ENCODE measurements around the gene SDSL.
A peak's percentile ranks its signal among the peaks of the same experiment; 100 is the strongest.

SDSL gene, protein sequence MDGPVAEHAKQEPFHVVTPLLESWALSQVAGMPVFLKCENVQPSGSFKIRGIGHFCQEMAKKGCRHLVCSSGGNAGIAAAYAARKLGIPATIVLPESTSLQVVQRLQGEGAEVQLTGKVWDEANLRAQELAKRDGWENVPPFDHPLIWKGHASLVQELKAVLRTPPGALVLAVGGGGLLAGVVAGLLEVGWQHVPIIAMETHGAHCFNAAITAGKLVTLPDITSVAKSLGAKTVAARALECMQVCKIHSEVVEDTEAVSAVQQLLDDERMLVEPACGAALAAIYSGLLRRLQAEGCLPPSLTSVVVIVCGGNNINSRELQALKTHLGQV

DNA sequence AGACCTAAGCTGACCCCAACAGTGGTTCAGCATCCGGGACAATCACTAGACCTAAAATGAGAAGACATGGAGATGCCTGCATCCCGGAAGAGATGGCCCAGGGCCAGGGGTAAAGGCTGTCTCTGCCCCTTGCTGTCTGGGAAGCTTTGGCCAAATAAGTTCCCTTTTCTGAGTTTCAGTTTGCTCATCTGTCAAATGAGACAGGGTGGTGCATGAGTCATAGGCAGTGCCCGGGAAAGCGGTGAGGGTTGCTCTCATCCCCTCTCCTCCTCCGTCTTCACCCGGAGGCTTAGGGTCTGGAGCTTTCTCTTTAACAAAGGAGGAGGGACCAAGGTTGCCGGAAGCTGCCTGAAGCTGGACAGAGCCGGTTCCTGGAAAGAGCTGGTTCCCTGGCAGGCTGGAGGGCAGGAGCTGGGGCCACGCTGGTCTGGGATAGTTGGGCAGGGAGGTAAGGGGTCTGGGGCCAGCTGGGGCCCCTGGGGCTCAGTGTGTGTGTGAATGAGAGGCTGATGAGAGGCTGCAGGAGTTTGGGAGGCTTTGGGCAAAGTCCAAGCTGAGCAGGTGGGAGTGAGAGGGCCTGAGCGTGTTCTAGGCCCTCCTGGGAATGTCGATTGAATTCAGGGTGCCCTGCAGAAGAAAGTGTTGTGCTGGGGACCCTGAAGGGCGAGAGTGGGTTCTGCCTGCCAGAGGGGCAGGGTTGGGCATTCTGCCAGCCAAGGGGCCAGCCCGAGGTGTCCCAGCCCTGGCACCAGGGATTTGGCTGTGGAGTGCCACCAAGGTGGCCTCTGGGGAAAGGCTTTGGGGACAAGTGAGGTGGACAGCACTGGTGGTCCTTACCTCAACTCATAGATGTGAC, at the start of gene SDSL:
Gene SDSL (plus strand): TSS at position 351 of the 856 bp plus-strand sequence. CDS start 5,603 bp downstream, outside the sequence.
- no peak for DNase-seq

DNA sequence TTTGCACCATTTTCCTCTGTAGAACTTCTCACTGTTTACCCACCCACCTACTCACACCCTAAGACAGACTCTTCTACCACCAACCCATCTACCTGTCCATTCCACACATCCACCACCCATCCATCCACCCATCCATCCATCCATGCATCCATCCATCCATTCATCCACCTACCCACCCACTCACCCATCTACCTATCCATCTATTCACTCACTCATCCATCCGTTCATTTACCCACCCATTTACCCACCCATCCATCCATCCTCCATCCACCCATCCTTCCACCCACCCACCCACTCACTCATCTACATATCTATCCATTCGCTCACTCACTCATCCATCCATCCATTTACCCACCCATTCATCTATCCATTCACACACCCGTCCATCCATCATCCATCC, 48.7 kb upstream of the SDSL start:
- DNase-seq = no peak

DNA sequence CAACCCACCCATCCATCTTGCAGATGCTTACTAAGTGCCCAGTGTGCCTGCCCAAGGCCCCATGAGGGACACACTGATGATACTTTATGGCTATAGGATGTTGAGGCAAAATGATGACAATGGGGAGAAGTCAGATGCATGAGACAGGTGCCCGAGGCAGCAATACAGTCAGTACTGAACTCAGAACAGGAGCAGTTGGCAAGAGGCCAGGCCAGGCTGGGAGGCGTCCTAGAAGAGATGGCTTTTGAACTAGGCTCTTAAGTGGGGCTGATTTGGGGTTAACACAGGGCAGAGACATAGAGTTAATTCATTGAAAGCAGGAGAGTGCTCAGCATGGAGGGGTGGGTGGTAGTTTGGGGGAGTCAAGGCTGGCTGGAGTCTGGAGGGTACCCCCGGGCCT, 48.2 kb upstream of the SDSL start:
- peak; percentile 51 for DNase-seq

DNA sequence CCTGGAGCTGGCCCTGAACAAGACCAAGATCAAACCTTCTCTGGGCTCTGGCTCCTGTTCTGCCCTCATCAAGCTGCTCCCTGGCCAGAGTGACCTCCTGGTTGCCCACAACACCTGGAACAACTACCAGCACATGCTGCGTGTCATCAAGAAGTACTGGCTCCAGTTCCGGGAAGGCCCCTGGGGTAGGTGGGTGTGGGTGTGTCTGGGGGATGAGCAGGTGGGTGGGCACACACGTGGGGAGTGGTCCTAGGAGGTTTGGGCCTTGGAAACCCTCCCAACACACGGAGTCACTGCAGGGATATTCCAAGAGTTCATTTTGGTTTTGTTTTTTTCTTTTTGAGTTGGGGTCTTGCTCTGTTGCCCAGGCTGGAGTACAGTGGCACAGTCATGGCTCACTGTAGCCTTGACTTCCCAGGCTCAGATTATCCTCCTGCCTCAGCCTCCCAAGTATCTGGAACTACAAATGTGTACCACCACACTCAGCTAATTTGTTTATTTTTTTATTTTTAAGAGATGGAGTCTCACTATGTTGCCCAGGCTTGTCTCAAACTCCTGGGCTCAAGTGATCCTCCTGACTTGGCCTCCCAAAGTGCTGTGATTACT, 47.3 kb upstream of the SDSL start:
- no peak for DNase-seq

DNA sequence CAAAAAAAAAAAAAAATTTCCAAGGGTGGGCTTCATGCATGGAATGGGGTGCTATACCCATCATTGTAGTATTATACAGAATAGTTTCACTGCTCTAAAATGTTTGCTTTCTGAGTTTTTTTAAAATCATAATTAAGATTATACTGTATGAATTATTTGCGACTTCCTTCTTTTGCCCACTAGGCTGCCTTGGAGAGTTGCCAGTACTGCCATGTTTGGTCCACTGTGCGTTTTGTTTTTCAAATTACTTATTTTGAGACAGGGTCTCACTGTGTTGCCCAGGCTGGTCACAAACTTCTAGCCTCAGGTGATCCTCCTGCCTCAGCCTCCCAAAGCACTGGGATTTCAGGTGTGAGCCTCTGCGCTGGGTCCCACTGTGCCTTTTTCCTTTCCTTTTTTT, 43.9 kb upstream of the SDSL start:
- DNase-seq = no peak

DNA sequence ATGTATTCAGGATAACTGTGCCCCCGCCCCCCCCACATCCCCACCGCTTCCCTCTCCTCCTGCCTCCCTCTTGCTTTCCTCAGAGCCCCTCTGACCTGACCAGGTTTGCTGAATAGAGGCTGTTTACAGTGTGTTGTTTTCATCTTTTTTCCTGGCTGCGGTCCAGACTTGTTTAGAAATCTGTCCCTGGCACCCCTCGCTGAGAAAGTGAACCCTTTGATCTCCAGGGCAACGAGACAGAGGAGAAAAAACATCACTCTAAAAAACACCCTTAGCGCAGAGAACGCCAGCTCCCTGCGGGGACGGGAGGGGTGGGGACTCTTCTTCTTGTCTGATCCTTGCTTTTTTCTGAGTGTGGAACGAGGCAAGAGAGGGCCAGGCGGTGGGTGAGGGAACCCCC, 41.0 kb upstream of the SDSL start:
- DNase-seq = peak; percentile 53

DNA sequence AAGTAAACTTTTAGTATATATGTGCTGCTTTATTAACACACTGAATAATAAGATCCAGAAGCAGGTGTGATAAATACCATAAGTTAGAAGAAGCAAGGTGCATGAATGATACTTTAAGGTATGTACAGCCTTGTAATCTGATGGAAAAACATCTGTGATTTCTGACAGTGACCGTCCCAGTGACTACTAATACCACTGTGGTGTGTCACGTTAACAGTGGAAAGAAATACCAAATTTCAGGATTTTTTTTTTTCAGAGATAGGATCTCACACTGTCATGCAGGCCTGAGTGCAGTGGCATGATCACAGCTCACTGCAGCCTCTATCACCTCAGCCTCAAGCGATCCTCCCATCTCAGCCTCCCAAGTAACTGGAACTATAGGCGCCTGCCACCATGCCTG, 40.0 kb upstream of the SDSL start:
- DNase-seq = no peak

DNA sequence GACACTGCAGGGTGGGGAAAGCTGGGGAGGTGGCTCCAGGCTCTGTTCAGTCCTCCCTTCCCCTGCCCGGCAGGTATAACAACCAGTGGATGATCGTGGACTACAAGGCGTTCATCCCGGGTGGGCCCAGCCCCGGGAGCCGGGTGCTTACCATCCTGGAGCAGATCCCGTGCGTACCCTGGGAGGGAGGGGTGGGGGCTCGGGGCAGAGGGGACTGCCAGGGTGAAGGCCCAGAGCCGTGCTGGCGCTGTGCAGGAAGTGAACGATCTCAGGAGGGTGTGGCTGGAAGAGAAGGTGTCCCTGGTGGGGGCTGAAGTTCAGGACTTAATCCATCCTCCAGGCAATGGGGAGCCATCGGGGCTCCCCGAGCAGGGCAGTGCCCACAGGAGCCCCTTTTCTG, 37.4 kb upstream of the SDSL start:
- DNase-seq = no peak

DNA sequence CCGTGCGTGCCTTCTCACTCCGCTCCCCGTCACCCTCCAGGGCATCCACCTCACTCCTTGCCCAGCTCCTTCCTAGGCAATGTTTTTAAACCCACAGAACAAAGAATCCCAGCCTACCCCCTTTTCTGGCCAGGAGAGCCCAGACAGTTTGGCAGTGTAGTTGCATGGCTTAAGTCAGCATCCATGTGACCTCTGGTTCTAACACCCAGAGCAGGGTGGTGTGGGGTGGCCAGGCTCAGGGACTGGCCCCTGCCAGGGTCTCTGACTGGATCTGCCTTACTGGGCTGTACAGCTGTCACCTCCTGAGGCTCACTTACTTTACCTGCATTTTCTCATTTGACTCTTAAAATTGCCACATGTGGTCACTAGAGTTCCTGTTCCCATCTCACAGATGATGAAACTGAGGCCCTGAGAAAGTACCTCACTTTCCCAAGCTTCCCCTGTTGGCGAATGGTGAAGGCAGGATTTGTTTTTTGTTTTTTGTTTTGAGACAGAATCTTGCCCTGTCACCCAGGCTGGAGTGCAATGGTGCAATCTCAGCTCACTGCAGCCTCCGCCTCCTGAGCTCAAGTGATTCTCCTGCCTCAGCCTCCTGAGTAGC, 36.8 kb upstream of the SDSL start:
- DNase-seq = no peak

DNA sequence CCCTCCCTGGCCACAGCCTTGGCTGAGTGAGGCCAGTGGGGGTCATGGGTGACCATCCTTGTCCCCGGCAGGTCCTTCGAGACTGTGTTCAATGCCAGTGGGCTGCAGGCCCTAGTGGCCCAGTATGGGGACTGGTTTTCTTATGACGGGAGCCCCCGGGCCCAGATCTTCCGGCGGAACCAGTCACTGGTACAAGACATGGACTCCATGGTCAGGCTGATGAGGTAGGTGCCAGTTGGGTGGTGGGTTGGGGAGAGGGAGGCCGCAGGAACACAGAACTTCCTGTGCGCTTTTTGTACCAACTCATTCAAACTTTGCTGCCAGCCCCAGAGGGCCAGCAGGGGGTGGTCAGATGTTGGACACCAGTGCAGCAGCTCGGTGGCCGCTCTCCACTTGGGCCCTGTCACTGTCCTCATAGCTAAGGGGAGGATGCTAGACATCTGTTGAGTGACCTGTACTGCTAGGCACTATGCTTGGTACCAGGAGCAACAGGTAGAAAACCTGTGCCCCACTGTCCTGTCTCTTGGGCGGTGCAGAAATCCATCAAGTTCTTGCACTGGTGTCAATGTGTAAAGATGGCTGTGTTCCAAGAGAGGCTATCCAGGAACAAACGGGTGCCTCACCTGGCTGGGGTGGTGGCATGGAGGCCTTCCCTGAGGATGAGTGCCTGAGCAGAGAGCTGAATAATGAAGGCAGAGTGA, 35.2 kb upstream of the SDSL start:
- no peak for DNase-seq

DNA sequence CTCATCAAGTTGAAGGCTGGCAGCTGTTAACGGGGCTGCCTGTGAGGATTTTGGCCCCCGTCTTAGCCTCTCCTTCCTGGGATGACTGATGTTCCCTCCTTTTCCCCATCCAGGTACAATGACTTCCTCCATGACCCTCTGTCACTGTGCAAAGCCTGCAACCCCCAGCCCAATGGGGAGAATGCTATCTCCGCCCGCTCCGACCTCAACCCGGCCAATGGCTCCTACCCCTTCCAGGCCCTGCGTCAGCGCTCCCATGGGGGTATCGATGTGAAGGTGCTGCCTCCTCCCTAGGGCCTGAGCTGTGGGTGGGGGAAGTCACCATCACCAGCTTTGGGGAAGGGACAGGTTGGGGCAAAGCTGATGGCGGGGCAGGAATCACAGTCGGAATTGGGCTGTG, 34.5 kb upstream of the SDSL start:
- DNase-seq = no peak

DNA sequence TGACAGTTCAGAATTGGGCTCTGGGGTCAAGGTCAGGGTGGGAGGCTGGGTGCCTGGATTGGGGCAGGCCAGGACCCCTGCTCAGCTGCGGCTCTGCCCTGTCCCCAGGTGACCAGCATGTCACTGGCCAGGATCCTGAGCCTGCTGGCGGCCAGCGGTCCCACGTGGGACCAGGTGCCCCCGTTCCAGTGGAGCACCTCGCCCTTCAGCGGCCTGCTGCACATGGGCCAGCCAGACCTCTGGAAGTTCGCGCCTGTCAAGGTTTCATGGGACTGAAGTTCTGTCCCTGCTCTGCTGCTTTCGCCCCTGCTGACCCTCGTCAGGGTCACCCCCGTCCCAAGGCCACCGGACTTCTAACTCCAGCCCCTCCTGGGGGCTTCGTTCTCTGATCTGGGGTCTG, 33.8 kb upstream of the SDSL start:
- DNase-seq = no peak

DNA sequence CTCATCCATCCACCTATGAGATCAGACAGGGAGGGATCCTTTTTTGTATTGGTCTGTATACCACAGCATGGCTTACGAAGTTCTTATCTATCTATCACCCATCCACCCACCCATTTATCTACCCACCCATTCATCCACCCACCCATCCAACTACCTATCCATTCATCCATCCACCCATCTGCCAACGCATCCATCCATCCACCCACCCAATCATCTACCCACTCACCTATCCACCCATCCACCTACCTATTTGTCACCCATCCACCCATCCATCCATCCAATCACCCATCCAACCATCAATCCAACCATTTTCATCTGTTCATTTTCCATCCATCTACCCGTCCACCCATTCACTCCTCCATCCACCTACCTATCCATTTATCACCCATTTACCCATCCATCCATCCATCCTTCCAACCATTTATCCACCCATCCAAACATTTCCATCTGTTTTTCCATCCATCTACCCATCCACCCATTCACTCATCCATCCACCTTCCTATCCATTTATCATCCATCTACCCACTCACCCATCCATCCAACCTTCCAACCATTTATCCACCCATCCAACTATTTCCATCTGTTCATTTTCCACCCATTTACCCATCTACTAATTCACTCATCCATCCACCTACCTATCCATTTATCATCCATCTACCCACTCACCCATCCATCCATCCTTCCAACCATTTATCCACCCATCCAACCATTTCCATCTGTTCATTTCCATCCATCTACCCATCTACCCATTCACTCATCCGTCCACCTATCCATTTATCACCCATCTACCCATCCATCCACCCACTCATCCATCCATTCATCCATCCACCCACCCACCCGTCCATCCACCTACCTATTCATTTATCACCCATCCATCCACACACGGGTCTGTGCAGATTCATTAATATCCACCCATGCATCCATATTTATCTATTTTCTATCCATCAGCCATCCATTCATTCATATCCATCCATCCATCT, 31.8 kb upstream of the SDSL start:
- no peak for DNase-seq

DNA sequence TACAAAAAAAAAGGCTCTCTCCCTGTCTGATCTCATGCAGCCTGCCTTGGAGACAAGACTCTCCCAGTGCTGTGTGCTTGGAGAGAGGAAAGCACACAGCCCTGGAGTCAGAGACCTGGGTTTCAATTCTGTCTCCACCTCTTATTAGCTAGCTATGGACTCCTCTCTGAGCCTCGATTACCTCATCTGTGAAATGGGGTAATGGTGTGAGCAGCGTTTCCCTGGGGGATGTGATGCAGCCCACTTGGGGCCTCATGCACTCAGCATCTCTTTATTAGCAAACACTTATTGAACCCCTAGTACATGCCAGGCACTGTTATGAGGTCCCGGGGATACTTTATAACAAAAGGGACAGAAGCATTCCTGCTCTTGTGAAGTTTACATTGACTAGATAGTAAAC, 31.0 kb upstream of the SDSL start:
- no peak for DNase-seq

DNA sequence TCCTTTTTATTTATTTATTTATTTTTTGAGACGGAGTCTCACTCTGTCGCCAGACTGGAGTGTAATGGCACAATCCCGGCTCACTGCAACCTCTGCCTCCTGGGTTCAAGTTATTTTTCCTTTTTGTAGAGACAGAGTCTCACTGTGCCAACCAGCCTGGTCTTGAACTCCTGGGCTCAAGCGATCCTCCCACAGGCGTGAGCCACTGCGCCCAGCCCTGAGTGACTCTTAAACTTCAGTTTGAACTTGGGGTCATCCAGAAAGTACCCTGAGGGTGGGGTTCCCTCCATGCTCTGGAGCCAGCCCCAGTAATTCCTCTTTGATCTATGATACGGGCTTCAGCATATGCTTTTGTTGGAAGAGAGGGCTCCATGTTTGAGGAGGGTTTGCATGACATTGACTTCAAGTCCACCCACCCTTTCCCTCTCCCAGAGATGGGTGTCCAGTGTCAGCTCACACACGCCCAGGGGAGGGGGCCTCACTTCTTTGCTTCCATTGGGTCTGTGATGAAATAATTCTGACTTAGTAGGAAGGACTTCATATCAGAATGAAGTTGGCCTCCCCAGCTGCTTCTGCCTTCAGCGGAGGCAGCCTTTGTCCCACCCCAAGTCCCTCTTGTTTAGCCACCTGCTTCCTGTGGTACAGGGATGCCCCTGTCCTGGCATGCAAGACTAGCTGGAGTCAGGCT, 30.4 kb upstream of the SDSL start:
- DNase-seq = no peak

DNA sequence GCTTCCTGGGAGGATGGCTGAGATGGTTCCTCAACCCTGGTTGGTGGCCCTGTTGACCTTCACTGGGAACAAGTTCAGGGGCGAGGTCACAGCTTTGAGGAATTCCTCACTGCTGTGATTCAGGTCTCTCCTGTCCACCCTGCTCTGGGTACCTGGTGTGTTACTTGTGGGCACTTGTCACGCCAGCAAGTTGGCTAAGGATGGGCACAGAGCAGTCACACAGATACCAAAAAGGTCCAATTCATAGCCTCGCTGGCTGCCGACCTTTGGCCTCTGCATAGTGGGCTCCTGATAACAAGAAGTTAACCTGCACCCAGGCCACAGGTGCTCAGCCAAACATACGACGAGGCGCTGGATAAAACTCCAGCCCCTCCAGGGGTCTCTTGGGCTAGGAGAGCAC, 29.7 kb upstream of the SDSL start:
- DNase-seq = no peak

DNA sequence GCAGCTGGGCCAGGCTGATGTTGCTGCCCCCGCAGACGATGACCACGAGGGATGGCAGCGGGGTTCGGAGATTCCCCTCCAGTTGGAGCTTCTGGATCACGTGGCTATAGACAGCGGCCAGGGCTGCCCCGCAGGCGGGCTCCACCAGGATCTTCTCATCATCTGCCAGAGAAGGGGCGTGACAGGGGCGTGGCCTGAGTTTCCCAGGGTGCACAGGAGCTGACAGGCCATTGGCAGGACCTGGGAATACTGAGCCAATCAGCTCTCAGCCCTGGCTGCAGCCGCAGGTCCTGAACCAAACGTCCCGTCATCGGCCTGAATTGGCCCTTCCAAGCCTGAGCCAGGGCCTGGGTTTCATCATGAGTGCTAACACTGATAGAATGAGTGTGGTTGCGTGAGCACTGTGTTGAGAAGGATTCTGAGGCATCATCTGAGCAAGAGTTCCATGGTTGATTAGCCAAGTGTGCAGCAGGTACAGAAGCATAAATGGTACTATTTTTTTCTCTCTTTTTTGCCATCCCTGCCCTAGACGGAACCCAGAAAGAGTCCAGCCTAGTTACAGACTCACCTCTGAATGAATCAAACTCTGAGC, 29.1 kb upstream of the SDSL start:
- DNase-seq = no peak

DNA sequence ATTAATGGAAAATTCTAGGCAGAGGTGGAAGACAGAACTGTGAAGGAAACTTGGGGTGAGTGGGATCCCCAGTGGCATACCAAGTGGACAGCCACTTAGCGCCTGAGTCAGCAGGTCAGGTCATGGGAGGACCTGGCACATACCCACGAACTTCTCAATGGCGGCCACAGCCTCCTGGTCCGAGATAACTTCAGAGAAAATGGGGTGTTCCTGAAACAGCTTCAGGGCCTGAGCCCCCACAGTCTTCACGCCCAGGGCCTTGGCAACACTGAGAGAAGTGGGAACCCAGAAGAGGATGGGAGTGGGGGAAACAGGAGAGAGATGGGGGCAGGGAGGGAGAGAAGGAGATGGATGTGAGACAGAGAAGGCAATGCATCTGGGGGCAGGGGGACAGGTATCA, 28.4 kb upstream of the SDSL start:
- DNase-seq = no peak

DNA sequence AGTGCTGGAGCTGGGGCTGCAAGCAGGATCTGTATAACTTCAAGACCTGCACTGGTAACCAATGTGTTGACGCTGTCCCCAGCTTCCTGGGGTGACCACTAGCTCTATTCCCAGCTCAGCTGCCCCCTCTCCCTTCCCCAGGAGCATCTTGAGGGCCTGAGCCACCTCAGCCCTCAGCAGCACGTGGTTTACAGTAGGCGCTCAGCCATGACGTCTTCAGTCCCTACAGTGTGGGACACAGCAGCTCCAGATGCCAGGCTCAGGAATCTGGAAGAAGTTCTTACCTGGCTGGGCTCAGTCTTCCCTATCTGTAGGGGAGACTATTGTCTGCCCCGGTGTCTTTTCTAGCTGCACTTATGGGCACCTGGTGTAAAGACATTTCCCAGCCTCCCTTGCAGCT, 27.1 kb upstream of the SDSL start:
- DNase-seq = no peak

DNA sequence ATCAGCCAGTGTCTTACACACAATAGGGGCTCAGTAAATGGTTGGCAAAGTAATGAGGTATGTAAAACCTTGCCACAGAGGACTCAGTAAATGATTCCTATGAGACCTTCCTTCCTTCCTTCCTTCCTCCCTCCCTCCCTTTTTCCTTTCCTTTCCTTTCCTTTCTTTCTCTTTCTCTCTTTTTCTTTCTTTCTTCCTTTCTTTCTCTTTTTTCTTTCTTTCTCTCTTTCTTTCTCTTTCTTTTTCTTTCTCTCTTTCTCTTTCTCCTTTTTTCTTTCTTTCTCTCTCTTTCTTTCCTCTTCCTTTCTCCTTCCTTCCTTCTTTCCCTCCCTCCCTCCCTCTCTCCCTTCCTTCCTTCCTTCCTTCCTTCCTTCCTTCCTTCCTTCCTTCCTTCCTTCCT, 26.0 kb upstream of the SDSL start:
- no peak for DNase-seq

Measured in NCI-H1105 (cell line).